Central memory CD8-positive, alpha-beta T cell (primary cell): Measurements from ENCODE around the gene ZNF433.

Experiments
- ATAC-seq: fragments of 150-1000 bp; cut with Tn5 transposase; replicated peaks from 2 replicates; pipeline ENCODE4 v1.10.0; 2022; ENCODE audit warnings: mild to moderate bottlenecking, moderate FRiP score, moderate number of reproducible peaks; ENCODE audit not compliant: poor library complexity, severe bottlenecking; ENCODE audit errors: extremely low read depth
- DNase-seq, 2 donors: peaks; one replicate each; pipeline ENCODE4 v3.0.0; 2021; ENCODE audit warnings: low spot score in 2 of 2
- H3K27ac Mint-ChIP-seq: one replicate; pipeline ENCODE4 v1.8.0; 2022; ENCODE audit warnings: low read depth, mild to moderate bottlenecking, moderate library complexity, mixed read lengths
- H3K27me3 Mint-ChIP-seq: one replicate; pipeline ENCODE4 v1.8.0; 2022; ENCODE audit warnings: mixed read lengths
- H3K36me3 Mint-ChIP-seq: one replicate; pipeline ENCODE4 v1.8.0; 2022; ENCODE audit warnings: mild to moderate bottlenecking, moderate library complexity, mixed read lengths; ENCODE audit not compliant: insufficient read depth
- H3K4me1 Mint-ChIP-seq: one replicate; pipeline ENCODE4 v1.8.0; 2022; ENCODE audit warnings: mixed read lengths
- H3K4me3 Mint-ChIP-seq: one replicate; pipeline ENCODE4 v1.8.0; 2022; ENCODE audit warnings: mild to moderate bottlenecking, moderate library complexity, mixed read lengths
- H3K9me3 Mint-ChIP-seq: one replicate; pipeline ENCODE4 v1.8.0; 2022; ENCODE audit warnings: mixed read lengths

Gene ZNF433

GRCh38 chr19:11982526-11982925 lies 53.0 kb downstream of the ZNF433 start:
- peaks cover 9% of the 10 kb centered on the region for H3K36me3 Mint-ChIP-seq
- H3K4me3 Mint-ChIP-seq: no peak overlapping the region
- no peak overlapping the region for H3K27ac Mint-ChIP-seq
- H3K27me3 Mint-ChIP-seq: no peaks in the 10 kb centered on the region
- ATAC-seq (no peak), DNase-seq (no peak)
- no peaks in the 10 kb centered on the region for H3K9me3 Mint-ChIP-seq
- H3K4me1 Mint-ChIP-seq: peaks cover 4% of the 10 kb centered on the region

GRCh38 chr19:11979527-11979926 lies 56.0 kb downstream of the ZNF433 start:
- H3K36me3 Mint-ChIP-seq: peaks cover 4% of the 10 kb centered on the region

GRCh38 chr19:11978492-11979100 lies 56.9 kb downstream of the ZNF433 start:
- H3K9me3 Mint-ChIP-seq: peaks cover 5% of the 10 kb centered on the region
- no peak for ATAC-seq
- DNase-seq: no peak
- no peaks in the 10 kb centered on the region for H3K4me1 Mint-ChIP-seq
- no peak overlapping the region for H3K4me3 Mint-ChIP-seq
- H3K27me3 Mint-ChIP-seq: no peaks in the 10 kb centered on the region
- no peak overlapping the region for H3K27ac Mint-ChIP-seq
- H3K36me3 Mint-ChIP-seq: peaks cover 4% of the 10 kb centered on the region

More at GRCh38 chr19:11979527-11979926, 56.0 kb downstream of the ZNF433 start:
- Mint-ChIP-seq H3K27ac (no peak overlapping the region), H3K27me3 (no peaks in the 10 kb centered on the region), H3K4me3 (no peak overlapping the region), H3K9me3 (no peaks in the 10 kb centered on the region), H3K4me1 (no peaks in the 10 kb centered on the region)
- no peak for DNase-seq
- no peak for ATAC-seq

DNA sequence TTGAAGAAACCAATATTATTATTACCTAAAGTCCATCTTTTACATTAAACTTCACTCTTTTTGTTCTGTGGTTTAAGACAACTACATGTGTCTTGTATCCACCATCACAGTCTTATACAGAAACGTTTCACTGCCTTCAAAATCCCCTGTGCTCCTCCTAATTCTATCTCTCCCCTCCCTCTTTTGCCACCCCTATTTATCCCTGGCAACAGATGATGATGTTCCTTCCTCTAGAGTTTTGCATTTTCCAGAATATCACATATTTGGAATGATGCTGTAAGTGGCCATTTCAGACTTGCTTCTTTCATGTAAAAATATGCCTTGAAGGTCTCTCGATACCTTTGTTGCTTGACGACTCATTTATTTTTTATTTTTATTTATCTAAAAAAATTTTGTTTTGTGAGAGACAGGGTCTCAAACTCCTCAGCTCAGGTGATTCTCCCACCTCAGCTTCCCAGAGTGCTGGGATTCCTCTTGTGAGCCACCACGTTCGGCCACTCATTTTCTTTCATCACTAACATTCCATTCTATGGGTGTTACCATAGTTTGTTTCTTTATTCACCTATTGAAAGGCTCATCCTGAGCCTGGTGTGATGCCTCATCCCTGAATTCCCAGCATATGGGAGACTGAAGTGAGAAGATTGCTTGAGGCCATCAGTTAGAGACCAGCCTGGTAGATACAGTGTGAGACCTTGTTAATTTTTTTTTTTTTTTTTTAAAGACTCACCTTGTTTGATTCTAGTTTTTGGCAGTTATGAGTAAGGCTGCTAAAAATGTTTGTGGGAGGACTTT lies 62.3 kb downstream of the ZNF433 start:
- peaks cover 5% of the 10 kb centered on the region for H3K9me3 Mint-ChIP-seq
- no peaks in the 10 kb centered on the region for H3K4me1 Mint-ChIP-seq
- no peak for DNase-seq
- H3K4me3 Mint-ChIP-seq: no peak overlapping the region
- no peak for ATAC-seq
- H3K27me3 Mint-ChIP-seq: no peaks in the 10 kb centered on the region
- no peak overlapping the region for H3K27ac Mint-ChIP-seq
- no peaks in the 10 kb centered on the region for H3K36me3 Mint-ChIP-seq

DNA sequence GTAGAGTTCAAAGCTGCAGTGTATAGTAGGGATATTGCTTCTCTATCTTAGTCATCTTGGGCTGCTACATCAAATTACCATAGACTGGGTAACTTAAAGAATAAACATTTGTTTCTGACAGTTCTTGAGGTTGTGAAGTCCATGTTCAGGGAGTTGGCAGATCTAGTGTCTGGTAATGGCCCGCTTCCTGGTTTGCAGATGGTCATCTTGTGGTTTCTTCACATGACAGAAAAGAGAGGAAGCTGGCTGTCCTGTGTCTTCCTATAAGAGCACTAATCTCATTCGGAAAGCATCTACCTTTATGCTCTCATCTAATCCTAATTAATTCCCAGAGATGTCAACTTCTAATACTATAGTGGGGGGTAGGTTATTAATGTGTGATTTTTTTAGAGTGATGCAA lies 64.4 kb downstream of the ZNF433 start:
- no peak for DNase-seq
- H3K27ac Mint-ChIP-seq: no peak overlapping the region
- peaks cover 5% of the 10 kb centered on the region for H3K9me3 Mint-ChIP-seq
- no peaks in the 10 kb centered on the region for H3K36me3 Mint-ChIP-seq
- H3K27me3 Mint-ChIP-seq: no peaks in the 10 kb centered on the region
- ATAC-seq: no peak
- no peak overlapping the region for H3K4me3 Mint-ChIP-seq
- peaks cover under 1% of the 10 kb centered on the region for H3K4me1 Mint-ChIP-seq

DNA sequence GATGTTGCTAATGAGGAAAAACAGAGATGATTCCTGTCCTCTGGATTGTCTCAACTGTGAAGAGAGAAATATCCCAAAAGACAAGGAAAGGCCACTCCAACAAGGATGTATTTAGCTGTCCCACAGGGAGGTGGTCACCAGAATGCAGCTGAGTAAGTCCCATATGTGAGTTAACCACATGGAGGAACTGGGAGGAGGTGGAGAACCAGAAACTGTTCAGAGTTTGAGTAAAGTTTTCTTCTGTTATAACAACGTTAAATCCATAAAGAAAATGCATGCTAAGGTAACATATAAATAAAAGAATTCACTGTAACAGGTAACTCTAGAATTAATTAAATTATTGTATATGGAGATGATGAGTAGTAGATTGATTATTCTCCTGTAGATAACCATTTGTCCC lies 65.3 kb downstream of the ZNF433 start:
- Mint-ChIP-seq H3K27ac (no peak overlapping the region), H3K27me3 (no peaks in the 10 kb centered on the region), H3K4me3 (no peak overlapping the region), H3K4me1 (peaks cover 8% of the 10 kb centered on the region), H3K36me3 (peaks cover 4% of the 10 kb centered on the region), H3K9me3 (peaks cover 5% of the 10 kb centered on the region)
- no peak for DNase-seq
- no peak for ATAC-seq

DNA sequence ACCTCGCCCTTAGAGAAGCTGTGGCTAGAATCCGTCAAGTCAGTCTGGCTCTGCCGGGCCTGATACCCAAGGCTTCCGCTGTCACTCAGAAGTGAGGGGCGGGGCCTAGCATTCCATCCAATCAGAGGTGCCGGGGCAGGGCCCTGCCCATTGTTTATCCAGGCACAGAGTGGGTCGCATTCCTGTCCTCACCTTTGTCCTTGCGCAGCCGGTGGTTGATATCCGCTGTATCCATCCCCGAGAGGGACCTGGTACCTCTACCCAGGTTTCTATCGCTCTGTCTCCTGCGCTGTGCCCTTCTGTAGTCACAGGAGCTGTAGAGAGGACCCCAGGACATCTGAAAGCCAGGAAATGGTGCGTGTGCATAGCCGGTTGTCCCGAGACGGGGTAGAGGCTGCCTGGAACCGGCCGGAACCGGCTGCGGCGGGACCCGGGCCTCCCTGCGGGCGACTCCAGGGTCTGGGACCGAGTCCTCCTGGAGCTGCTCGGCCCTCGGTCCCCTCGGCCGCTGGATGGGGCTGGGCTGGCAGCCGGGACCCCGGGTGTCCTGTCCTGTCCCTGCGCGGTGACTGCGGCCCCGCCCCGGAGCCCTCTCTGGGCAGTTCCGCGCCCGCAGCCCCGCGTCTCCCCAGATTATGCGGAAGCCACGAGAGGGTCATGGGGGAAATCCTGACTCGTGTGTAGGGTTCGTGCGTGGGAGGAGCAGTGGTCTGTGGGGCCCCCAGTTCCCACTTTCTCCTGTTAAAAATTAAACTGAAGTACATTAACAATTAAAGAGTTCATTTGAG lies 70.4 kb downstream of the ZNF433 start, which contains the start of gene ZNF763:
TSS of gene ZNF763 (plus strand) at position 183 of the 788 bp plus-strand sequence. CDS start at position 352, 169 bp downstream.
- Mint-ChIP-seq H3K4me1 (peaks cover 23% of the 10 kb centered on the region), H3K9me3 (peaks cover 6% of the 10 kb centered on the region), H3K36me3 (peaks cover 7% of the 10 kb centered on the region), H3K27me3 (no peaks in the 10 kb centered on the region), H3K27ac (peak within 1 kb of the TSS; percentile 94), H3K4me3 (peak within 1 kb of the TSS; percentile 87)
- ATAC-seq (peak; percentile 94), DNase-seq (peak; percentile 77 to 83)
